ENCODE data around the gene TPP2.

TPP2 gene

GRCh38 chr13:102582256-102582655 is 14.5 kb upstream of the TPP2 start:
- Histone ChIP-seq H3F3A (ENCODE audit: insufficient read depth, low read length) (no peaks in the 10 kb centered on the region), H3K9ac (ENCODE audit: low read length) (no peak overlapping the region), H3K27me3 (ENCODE audit: insufficient read depth, low read length) (no peaks in the 10 kb centered on the region), H3K79me2 (ENCODE audit: insufficient read depth, low read length) (no peaks in the 10 kb centered on the region), H3K4me1 (ENCODE audit: insufficient read depth, low read length, severe bottlenecking) (no peaks in the 10 kb centered on the region), H3K4me3 (ENCODE audit: low read depth, low read length, poor library complexity, severe bottlenecking) (no peak overlapping the region), H3K27ac (ENCODE audit: low read depth, low read length, poor library complexity, severe bottlenecking) (no peak overlapping the region), H3K36me3 (ENCODE audit: insufficient read depth, low read length) (no peaks in the 10 kb centered on the region), H2AFZ (ENCODE audit: low read length) (no peak overlapping the region), H3K9me3 (ENCODE audit: low read length) (no peaks in the 10 kb centered on the region), H4K20me1 (ENCODE audit: insufficient read depth, low read length) (no peaks in the 10 kb centered on the region), H3K4me2 (ENCODE audit: low read length) (no peak overlapping the region), H3K9me2 (ENCODE audit: low read depth, low read length) (no peaks in the 10 kb centered on the region)
- TF ChIP-seq CTCF (IDR thresholded peaks at IDR 0.05; ENCODE audit: low read length) (no peak), EZH2 (IDR thresholded peaks at IDR 0.05; ENCODE audit: borderline replicate concordance, low read length) (no peak)

DNA sequence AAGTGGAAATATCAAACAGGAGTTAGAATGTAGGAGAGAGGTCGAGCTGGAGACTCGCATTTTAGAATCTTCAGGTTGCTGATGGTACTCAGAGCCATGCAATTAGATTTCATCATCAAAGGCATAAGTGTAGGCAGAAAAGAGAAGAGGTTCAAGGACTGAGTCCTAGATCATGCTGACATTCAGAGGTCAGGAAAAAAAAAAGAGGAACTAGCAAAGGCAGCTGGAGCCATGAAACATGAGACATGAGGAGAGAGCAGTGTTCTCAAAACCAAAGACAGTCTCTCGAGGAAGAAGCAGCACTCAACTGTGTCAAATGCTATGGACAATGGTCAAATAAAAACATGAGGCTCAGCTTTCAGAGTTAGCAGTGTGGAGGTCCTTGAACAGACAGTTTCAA is 12.4 kb upstream of the TPP2 start:
- H3K4me2 ChIP-seq (ENCODE audit: low read length), result no peak overlapping the region
- no peaks in the 10 kb centered on the region for H3K27me3 ChIP-seq (ENCODE audit: insufficient read depth, low read length)
- H3K9me2 ChIP-seq (ENCODE audit: low read depth, low read length), result no peaks in the 10 kb centered on the region
- no peaks in the 10 kb centered on the region for H4K20me1 ChIP-seq (ENCODE audit: insufficient read depth, low read length)
- H3K79me2 ChIP-seq (ENCODE audit: insufficient read depth, low read length), result no peaks in the 10 kb centered on the region
- no peak overlapping the region for H3K9ac ChIP-seq (ENCODE audit: low read length)
- H3K4me1 ChIP-seq (ENCODE audit: insufficient read depth, low read length, severe bottlenecking), result no peaks in the 10 kb centered on the region
- TF ChIP-seq EZH2 (IDR thresholded peaks at IDR 0.05; ENCODE audit: borderline replicate concordance, low read length), result no peak
- TF ChIP-seq CTCF (IDR thresholded peaks at IDR 0.05; ENCODE audit: low read length), result no peak
- no peak overlapping the region for H3K4me3 ChIP-seq (ENCODE audit: low read depth, low read length, poor library complexity, severe bottlenecking)
- no peaks in the 10 kb centered on the region for H3K36me3 ChIP-seq (ENCODE audit: insufficient read depth, low read length)
- H3K9me3 ChIP-seq (ENCODE audit: low read length), result no peaks in the 10 kb centered on the region
- no peak overlapping the region for H3K27ac ChIP-seq (ENCODE audit: low read depth, low read length, poor library complexity, severe bottlenecking)
- no peaks in the 10 kb centered on the region for H3F3A ChIP-seq (ENCODE audit: insufficient read depth, low read length)
- H2AFZ ChIP-seq (ENCODE audit: low read length), result no peak overlapping the region

GRCh38 chr13:102586615-102587014 is 10.2 kb upstream of the TPP2 start:
- TF ChIP-seq EZH2 (IDR thresholded peaks at IDR 0.05; ENCODE audit: borderline replicate concordance, low read length) (no peak), CTCF (IDR thresholded peaks at IDR 0.05; ENCODE audit: low read length) (no peak)
- Histone ChIP-seq H3K36me3 (ENCODE audit: insufficient read depth, low read length) (no peaks in the 10 kb centered on the region), H3K4me2 (ENCODE audit: low read length) (no peak overlapping the region)

More at GRCh38 chr13:102586615-102587014, 10.2 kb upstream of the TPP2 start:
- Histone ChIP-seq H3K27me3 (ENCODE audit: insufficient read depth, low read length) (no peaks in the 10 kb centered on the region), H3K79me2 (ENCODE audit: insufficient read depth, low read length) (no peaks in the 10 kb centered on the region), H2AFZ (ENCODE audit: low read length) (no peak overlapping the region), H3K4me1 (ENCODE audit: insufficient read depth, low read length, severe bottlenecking) (peaks cover 2% of the 10 kb centered on the region), H3K9me3 (ENCODE audit: low read length) (no peaks in the 10 kb centered on the region), H3K27ac (ENCODE audit: low read depth, low read length, poor library complexity, severe bottlenecking) (no peak overlapping the region), H3F3A (ENCODE audit: insufficient read depth, low read length) (no peaks in the 10 kb centered on the region), H4K20me1 (ENCODE audit: insufficient read depth, low read length) (no peaks in the 10 kb centered on the region), H3K9me2 (ENCODE audit: low read depth, low read length) (no peaks in the 10 kb centered on the region), H3K4me3 (ENCODE audit: low read depth, low read length, poor library complexity, severe bottlenecking) (no peak overlapping the region), H3K9ac (ENCODE audit: low read length) (no peak overlapping the region)
